GM12878 (cell line): ENCODE measurements around the gene HCN3. TPM values are rescaled to one million over a fixed set of nuclear protein-coding genes. Genes with fewer than 3 reads are reported as not detected.

ENCODE experiments used
- ASH2L ChIP-seq: fragments of 300-600, 200-600 bp; sonication (generic); IDR thresholded peaks from 2 replicates; pipeline ENCODE4 v1.6.1; 2017; ENCODE audit warnings: low read depth, mild to moderate bottlenecking, borderline replicate concordance
- BHLHE40 ChIP-seq, 2 experiments: fragments of 450-650 bp in 1 of 2; IDR thresholded peaks; 2 replicates each; pipeline ENCODE4 v1.6.1; 2011 to 2017; ENCODE audit warnings: low read depth in 2 of 2, borderline replicate concordance in 1 of 2, improper control_type of control experiment in 1 of 2, low read length in 1 of 2, mild to moderate bottlenecking in 1 of 2
- EGR1 ChIP-seq, 2 experiments: IDR thresholded peaks; 1 replicate in 1 of 2; 2 replicates in 1 of 2; pipeline ENCODE4 v1.6.1; 2011 to 2012; ENCODE audit warnings: low read depth in 2 of 2, low read length in 2 of 2, borderline replicate concordance in 1 of 2, mild to moderate bottlenecking in 1 of 2, moderate library complexity in 1 of 2
- EP300 ChIP-seq, 2 experiments: fragments of 150-350 bp in 1 of 2; IDR thresholded peaks; 2 replicates each; pipeline ENCODE4 v1.6.1; 2011 to 2012; ENCODE audit warnings: low read depth in 2 of 2, low read length in 2 of 2, borderline replicate concordance in 1 of 2, improper control_type of control experiment in 1 of 2, inconsistent platforms in 1 of 2; ENCODE audit not compliant: control insufficient read depth in 1 of 2
- EZH2 ChIP-seq: IDR thresholded peaks from 2 replicates; pipeline ENCODE4 v1.6.1; 2012; ENCODE audit warnings: low read depth, mild to moderate bottlenecking, control low read depth, inconsistent platforms, low read length, borderline replicate concordance; ENCODE audit not compliant: control insufficient read depth
- FOXM1 ChIP-seq: IDR thresholded peaks from 2 replicates; pipeline ENCODE4 v1.6.1; 2012; ENCODE audit warnings: low read depth, mild to moderate bottlenecking, inconsistent platforms, low read length, moderate library complexity
- JUNB ChIP-seq: IDR thresholded peaks from 2 replicates; pipeline ENCODE4 v1.6.1; 2016; ENCODE audit warnings: antibody characterized with exemption, mild to moderate bottlenecking
- KAT2A ChIP-seq: conservative IDR thresholded peaks from 2 replicates; pipeline ENCODE4 v1.6.1; 2011; ENCODE audit warnings: low read depth, low read length; ENCODE audit not compliant: control insufficient read depth
- MXI1 ChIP-seq: fragments of 150-350 bp; IDR thresholded peaks from 2 replicates; pipeline ENCODE4 v1.6.1; 2011; ENCODE audit warnings: low read depth, mild to moderate bottlenecking, inconsistent platforms, low read length, improper control_type of control experiment
- NR2C1 ChIP-seq: fragments of 450-650 bp; IDR thresholded peaks from 2 replicates; pipeline ENCODE4 v1.6.1; 2017; ENCODE audit warnings: antibody characterized with exemption, mild to moderate bottlenecking, moderate library complexity
- PAX8 ChIP-seq: fragments of 450-650 bp; IDR thresholded peaks from 2 replicates; pipeline ENCODE4 v1.6.1; 2017; ENCODE audit warnings: mild to moderate bottlenecking, moderate library complexity
- PML ChIP-seq: IDR thresholded peaks from 2 replicates; pipeline ENCODE4 v1.6.1; 2012; ENCODE audit warnings: low read length, inconsistent platforms
- POLR2AphosphoS5 ChIP-seq: IDR thresholded peaks from 2 replicates; pipeline ENCODE4 v1.6.1; 2011; ENCODE audit warnings: mild to moderate bottlenecking, low read length, inconsistent platforms
- RAD21 ChIP-seq: IDR thresholded peaks from 2 replicates; pipeline ENCODE4 v1.6.1; 2011; ENCODE audit warnings: mild to moderate bottlenecking, low read depth, low read length, moderate library complexity; ENCODE audit not compliant: insufficient read depth
- SIN3A ChIP-seq: IDR thresholded peaks from 2 replicates; pipeline ENCODE4 v1.6.1; 2012; ENCODE audit warnings: low read depth, low read length, improper control_type of control experiment
- ZNF384 ChIP-seq: IDR thresholded peaks from 2 replicates; pipeline ENCODE4 v1.6.1; 2012; ENCODE audit warnings: low read depth, mild to moderate bottlenecking, low read length, improper control_type of control experiment, borderline replicate concordance
- ZNF592 ChIP-seq: fragments of 450-650 bp; IDR thresholded peaks from 2 replicates; pipeline ENCODE4 v1.6.1; 2017; ENCODE audit warnings: mild to moderate bottlenecking, moderate library complexity
- polyA plus RNA-seq, 11 experiments: library from polyadenylated mRNA; depleted of rRNA in 4 of 11; unstranded in 6 of 11; stranded (reverse) in 5 of 11; fragments of >200 nt; fragmentation: Nextera tagmentation in 4 of 11; fragmentation: Illumina TruSeq in 1 of 11; extraction: Ambion mirVana in 4 of 11; extraction: Trizol in 1 of 11; gene quantifications; 1 replicate in 1 of 11; 2 replicates in 10 of 11; pipeline versions ENCODE4 v1.2.1 to v1.2.3, GENCODE V29; 2011 to 2016; ENCODE audit warnings: inconsistent platforms in 2 of 11, missing spikeins in 2 of 11, low read depth in 1 of 11
- total RNA-seq, 4 experiments: library from RNA; depleted of rRNA in 3 of 4; stranded (reverse); fragments of >200 nt in 3 of 4; fragmentation: Illumina TruSeq in 1 of 4; extraction: Trizol in 1 of 4; gene quantifications; 2 replicates each; pipeline versions ENCODE4 v1.2.1 to v1.2.3, GENCODE V29; 2013 to 2021
- TF ChIP-seq, protein P1 (sequence below): IDR thresholded peaks from 2 replicates; pipeline ENCODE4 v1.6.1; 2012; ENCODE audit warnings: low read depth, low read length, improper control_type of control experiment
- TF ChIP-seq, protein P2 (sequence below): fragments of 450-650 bp; formaldehyde crosslinking; IDR thresholded peaks from 2 replicates; pipeline ENCODE4 v1.4.0; 2020; ENCODE audit warnings: mild to moderate bottlenecking, moderate library complexity

HCN3 gene
- total and polyA plus RNA-seq, 10 of the 15 experiments (the other 5 are each of a cell fraction or from before 2014, with no cell fraction given) = 0.08 to 4.1 (median 1.8) TPM

- TF ChIP-seq PML = peak; percentile 97; the same call in 1 of the 2 replicates
- TF ChIP-seq ASH2L = 0 out of 2 replicates have a peak, but pooled peaks have one; percentile 40
- TF ChIP-seq, protein P1, sequence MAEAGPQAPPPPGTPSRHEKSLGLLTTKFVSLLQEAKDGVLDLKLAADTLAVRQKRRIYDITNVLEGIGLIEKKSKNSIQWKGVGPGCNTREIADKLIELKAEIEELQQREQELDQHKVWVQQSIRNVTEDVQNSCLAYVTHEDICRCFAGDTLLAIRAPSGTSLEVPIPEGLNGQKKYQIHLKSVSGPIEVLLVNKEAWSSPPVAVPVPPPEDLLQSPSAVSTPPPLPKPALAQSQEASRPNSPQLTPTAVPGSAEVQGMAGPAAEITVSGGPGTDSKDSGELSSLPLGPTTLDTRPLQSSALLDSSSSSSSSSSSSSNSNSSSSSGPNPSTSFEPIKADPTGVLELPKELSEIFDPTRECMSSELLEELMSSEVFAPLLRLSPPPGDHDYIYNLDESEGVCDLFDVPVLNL = peak; percentile 86
- no peak for TF ChIP-seq EZH2
- 0 out of 2 replicates have a peak, but pooled peaks have one; percentile 32 for TF ChIP-seq ZNF384
- peak; percentile 60; the same call in 1 of the 2 replicates for TF ChIP-seq NR2C1
- TF ChIP-seq, protein P2, sequence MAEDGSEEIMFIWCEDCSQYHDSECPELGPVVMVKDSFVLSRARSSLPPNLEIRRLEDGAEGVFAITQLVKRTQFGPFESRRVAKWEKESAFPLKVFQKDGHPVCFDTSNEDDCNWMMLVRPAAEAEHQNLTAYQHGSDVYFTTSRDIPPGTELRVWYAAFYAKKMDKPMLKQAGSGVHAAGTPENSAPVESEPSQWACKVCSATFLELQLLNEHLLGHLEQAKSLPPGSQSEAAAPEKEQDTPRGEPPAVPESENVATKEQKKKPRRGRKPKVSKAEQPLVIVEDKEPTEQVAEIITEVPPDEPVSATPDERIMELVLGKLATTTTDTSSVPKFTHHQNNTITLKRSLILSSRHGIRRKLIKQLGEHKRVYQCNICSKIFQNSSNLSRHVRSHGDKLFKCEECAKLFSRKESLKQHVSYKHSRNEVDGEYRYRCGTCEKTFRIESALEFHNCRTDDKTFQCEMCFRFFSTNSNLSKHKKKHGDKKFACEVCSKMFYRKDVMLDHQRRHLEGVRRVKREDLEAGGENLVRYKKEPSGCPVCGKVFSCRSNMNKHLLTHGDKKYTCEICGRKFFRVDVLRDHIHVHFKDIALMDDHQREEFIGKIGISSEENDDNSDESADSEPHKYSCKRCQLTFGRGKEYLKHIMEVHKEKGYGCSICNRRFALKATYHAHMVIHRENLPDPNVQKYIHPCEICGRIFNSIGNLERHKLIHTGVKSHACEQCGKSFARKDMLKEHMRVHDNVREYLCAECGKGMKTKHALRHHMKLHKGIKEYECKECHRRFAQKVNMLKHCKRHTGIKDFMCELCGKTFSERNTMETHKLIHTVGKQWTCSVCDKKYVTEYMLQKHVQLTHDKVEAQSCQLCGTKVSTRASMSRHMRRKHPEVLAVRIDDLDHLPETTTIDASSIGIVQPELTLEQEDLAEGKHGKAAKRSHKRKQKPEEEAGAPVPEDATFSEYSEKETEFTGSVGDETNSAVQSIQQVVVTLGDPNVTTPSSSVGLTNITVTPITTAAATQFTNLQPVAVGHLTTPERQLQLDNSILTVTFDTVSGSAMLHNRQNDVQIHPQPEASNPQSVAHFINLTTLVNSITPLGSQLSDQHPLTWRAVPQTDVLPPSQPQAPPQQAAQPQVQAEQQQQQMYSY (CRISPR knock-in tag) = 0 out of 2 replicates have a peak, but pooled peaks have one; percentile 44
- TF ChIP-seq EGR1 (IDR thresholded peaks at IDR 0.05; ENCODE audit: borderline replicate concordance in 1 of 2, low read depth in 2 of 2, low read length in 2 of 2) = peak in 1 of 2 experiments; percentile 64; a peak in 2 of 3 replicates
- peak; percentile 78 to 92 for TF ChIP-seq BHLHE40 (IDR thresholded peaks at IDR 0.05; ENCODE audit: borderline replicate concordance in 1 of 2, low read depth in 2 of 2, low read length in 1 of 2)
- peak; percentile 40 to 48; a peak in 2 of 4 replicates for TF ChIP-seq EP300 (IDR thresholded peaks at IDR 0.05; ENCODE audit: borderline replicate concordance in 1 of 2, control insufficient read depth in 1 of 2, low read depth in 2 of 2, low read length in 2 of 2)
- TF ChIP-seq KAT2A = no peak
- no peak for TF ChIP-seq ZNF592
- 0 out of 2 replicates have a peak, but pooled peaks have one; percentile 69 for TF ChIP-seq SIN3A
- TF ChIP-seq JUNB = peak; percentile 30; the same call in 1 of the 2 replicates
- TF ChIP-seq FOXM1 = peak; percentile 78; the same call in 1 of the 2 replicates
- TF ChIP-seq RAD21 = 0 out of 2 replicates have a peak, but pooled peaks have one; percentile 28
- peak; percentile 59; the same call in 1 of the 2 replicates for TF ChIP-seq MXI1
- TF ChIP-seq POLR2AphosphoS5 = peak; percentile 97
- TF ChIP-seq PAX8 = peak; percentile 91
These were observed 32.7 kb upstream of the HCN3 start (continued) for GRCh38 chr1:155244368-155245162.
